HT1080 (cell line): Measurements from ENCODE around the gene OR6C76. TPM values are rescaled to one million over a fixed set of nuclear protein-coding genes. Genes with fewer than 3 reads are reported as not detected.
"Not testable (repeated sequence)": the region's sequence is repeated elsewhere in the genome, so short reads cannot be mapped to it uniquely, and the experiment has no call there.

Experiments used
- DNase-seq: peaks from one replicate; pipeline ENCODE4 v3.0.0-alpha.2; 2015; ENCODE audit warnings: low read depth
- polyA plus RNA-seq, 2 experiments: library from polyadenylated mRNA; depleted of rRNA; stranded (reverse); fragments of >200 nt; gene quantifications; 2 replicates each; pipeline ENCODE4 v1.2.3, GENCODE V29; 2015
- total RNA-seq: library from RNA; depleted of rRNA; stranded (reverse); fragments of >200 nt; shearing (Covaris generic); gene quantifications from 2 replicates; pipeline ENCODE4 v1.2.3, GENCODE V29; 2014; rRNA removed

Gene OR6C76
- total RNA-seq = not detected in 2 replicates
- not detected in 2 replicates for polyA plus RNA-seq (2015; cell fraction: cytosol; rRNA removed)
- polyA plus RNA-seq (2015; cell fraction: nucleus; rRNA removed) = not detected in 2 replicates

GRCh38 chr12:55425954-55426353, at the start of gene OR6C76:
Gene OR6C76, plus strand, starts transcription at chr12:55426254. Its CDS starts 0 bp downstream, at chr12:55426254.
- DNase-seq = no peak

DNA sequence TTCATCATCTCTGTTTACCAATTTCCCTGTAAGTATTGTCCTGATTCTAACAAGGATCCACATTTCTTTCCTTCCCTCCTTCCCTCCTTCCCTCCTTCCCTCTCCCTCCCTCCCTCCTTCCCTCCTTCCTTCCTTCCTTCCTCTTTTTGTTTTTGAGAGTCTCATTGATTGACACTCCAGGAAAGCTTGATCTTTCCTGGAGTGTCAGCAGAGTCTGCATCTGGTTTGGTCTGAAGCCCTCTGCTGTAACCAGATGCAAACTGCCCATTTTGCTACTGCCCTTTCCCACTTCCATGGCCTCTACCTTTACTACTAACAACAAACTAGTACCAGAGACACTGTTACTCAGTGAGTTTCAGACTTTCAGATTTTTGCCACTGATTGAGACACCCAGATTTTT, 40.2 kb upstream of the OR6C76 start:
- no peak for DNase-seq

DNA sequence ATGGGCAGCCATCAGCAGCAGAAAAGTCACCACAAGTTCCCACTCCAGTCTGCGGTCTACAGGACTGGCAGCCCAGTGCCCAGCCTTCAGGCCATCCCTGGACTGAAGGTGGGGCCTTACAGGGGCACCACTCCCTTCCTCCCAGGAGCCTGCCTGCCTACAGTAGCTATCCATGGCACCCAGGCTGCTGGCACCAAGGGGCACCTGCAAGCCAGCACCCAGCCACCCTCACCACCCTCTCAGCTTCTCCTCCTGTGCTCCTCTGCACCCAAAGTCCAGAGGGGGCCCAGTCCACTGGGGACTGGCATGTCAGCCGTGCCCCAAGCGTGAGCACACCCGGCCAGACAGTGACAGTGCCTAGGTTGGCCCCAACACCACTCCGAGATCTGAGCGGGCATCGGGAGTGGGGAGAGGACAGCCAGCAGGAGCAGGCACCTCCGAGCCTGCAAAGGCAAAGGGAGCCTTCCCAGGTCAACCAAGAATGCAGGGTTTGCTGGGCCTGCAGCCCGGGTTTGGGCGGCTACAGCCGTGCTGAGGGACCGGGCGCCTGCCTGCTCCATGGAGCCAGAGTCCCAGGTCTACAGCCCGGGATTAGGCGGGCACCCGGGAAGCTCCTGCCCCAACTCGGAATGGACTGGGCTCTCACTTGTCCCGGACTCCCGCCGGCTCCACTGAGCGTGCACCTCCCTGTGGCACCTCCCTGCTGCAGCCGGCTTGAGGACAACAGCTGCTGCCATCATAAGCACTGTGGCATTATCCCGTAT, 33.8 kb upstream of the OR6C76 start:
- DNase-seq = no peak

- no peak for DNase-seq
Measured at GRCh38 chr12:55396326-55396725, 29.7 kb upstream of the OR6C76 start.

- no peak for DNase-seq
Measured at GRCh38 chr12:55400229-55400628, 25.8 kb upstream of the OR6C76 start, which contains the start of gene OR6C65. Gene OR6C65, plus strand, starts transcription at chr12:55400529. Its CDS starts 0 bp downstream, at chr12:55400529.

DNA sequence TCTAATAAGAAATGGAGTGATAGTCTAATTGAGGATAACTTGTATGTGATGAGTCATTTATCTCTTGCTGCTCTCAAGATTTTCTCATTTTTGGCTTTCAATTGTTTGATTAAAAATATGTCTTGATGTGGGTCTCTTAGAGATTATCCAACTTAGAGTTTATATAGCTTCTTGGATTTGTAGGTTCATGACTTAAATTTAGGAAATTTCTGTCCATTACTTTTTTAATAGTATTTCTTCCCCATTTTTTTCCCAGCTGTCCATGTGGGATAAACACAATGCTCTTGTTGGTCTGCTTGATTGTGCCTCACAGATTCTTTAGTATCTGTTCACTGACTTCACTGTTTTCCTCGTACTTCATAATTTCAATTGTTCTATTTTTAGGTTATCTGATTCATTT, 18.2 kb upstream of the OR6C76 start:
- DNase-seq = no peak

GRCh38 chr12:55409133-55409532, 16.9 kb upstream of the OR6C76 start:
- not testable (repeated sequence) for DNase-seq

- DNase-seq = not testable (repeated sequence)
Measured at GRCh38 chr12:55412138-55412537, 13.9 kb upstream of the OR6C76 start.

- not testable (repeated sequence) for DNase-seq
Measured at GRCh38 chr12:55413498-55414388, 12.3 kb upstream of the OR6C76 start.

DNA sequence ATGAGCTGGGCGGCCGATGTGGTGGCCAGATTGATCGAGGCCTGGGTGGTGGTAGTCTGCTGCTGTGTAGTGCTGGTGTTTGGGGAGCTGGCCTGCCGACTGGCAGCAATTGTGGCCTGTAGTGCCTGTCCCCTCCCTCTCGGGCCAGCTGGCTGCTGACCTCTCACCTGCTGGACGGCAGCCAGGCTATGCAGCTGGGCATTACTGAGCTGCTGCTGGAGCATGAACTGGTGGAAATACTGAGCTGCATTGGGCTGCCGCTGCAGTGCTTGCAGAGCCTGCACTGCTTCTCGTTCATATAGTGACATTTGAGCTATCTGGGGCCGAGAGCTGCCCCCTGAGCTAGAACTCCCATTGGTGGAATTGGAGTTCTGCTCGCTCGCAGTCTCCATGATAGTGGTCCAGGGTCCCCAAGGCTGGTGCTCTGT, 11.6 kb upstream of the OR6C76 start:
- not testable (repeated sequence) for DNase-seq

DNA sequence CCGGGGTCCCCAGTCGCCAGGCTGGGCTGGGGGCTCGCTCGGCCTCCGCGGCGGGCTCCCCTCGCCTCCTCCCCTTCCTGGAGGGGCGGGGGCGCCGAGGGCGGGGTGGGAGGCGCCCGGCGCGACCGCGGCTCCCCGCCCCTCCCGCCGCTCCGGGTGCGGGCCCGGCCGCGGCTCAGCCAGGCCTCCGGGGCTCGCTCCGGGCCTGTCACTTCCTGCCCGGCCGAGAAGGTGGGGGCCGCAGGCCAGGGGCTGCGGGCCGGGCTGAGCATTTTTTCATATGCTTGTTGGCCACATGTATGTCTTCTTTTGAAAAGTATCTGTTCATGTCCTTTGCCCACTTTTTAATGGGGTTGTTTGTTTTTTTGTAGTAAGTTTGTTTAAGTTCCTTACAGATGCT, 11.2 kb upstream of the OR6C76 start:
- DNase-seq = not testable (repeated sequence)

DNA sequence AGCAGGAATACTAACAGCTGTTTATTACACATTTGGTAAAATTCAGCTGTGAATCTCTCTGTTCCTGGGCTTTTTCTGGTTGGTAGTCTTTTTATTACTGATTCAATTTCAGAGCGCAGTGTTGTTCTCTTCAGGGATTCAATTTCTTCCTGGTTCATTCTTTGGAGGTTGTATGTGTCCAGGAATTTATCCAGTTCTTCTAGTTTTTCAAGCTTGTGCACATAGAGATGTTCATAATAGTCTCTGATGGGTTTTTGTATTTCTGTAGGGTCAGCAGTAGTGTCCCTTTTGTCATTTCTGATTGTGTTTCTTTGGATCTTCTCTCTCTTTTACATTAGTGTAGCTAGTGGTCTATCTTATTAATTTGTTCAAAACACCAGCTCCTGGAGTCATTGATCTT, 9.1 kb upstream of the OR6C76 start:
- no peak for DNase-seq

- no peak for DNase-seq
Measured at GRCh38 chr12:55420307-55420962, 5.6 kb upstream of the OR6C76 start.

GRCh38 chr12:55428331-55429243, 2.5 kb downstream of the OR6C76 start:
- DNase-seq = no peak

DNA sequence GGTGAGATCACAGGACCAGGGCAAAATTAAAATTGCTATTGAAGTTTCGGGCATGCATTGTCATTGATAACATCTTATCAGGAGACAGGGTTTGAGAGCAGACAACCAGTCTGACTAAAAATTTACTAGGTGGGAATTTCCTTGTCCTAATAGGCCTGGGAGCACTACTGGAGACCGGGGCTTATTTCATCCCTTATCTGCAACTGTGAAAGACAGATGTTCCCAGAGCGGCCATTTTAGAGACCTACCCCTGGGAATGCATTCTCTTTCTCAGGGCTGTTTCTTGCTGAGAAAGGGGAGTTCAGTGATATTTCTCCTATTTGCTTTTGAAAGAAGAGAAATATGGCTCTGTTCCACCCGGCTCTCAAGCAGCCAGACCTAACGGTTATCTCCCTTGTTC, 15.2 kb downstream of the OR6C76 start:
- DNase-seq = not testable (repeated sequence)

GRCh38 chr12:55443776-55444175, 17.7 kb downstream of the OR6C76 start, which contains the start of gene OR6C2:
Gene OR6C2, plus strand, starts transcription at chr12:55444076. Its CDS starts 8,138 bp downstream, at chr12:55452214.
- DNase-seq = no peak

DNA sequence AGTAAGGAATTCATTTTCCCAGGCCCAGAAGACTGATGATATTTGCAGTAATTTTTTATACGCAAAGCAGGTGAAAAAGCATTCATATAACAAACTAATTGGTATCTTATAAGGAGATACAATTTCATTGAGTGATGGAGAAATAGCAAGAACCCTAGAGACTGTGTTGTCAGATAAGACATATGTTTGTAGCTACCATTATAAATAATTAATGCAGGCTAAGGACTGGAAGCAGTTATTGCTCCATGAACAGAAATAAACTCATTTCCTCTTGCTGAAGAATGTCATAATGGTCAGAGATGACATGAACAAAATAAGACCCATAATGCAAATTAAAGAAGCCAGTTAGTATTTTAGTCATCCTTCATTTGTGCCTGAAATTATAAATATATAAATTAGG, 19.3 kb downstream of the OR6C76 start:
- no peak for DNase-seq

DNA sequence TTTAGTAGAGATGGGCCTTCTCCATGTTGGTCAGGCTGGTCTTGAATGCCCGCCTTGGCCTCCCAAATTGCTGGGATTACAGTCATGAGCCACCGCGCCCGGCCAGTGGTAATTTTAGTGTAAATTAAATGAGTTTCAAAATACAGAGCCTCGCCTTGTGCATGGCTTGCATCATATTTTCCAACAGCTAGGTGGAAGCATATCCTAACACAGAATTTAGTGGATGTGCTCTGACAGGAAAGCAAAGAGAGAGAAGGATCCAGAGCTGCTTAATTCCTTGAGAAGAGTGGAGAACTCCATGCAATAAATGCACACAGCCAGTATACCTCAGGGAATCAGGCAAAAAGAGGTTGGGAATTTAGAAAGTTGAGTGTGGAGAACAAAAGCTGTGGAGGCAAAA, 20.3 kb downstream of the OR6C76 start:
- DNase-seq = no peak

DNA sequence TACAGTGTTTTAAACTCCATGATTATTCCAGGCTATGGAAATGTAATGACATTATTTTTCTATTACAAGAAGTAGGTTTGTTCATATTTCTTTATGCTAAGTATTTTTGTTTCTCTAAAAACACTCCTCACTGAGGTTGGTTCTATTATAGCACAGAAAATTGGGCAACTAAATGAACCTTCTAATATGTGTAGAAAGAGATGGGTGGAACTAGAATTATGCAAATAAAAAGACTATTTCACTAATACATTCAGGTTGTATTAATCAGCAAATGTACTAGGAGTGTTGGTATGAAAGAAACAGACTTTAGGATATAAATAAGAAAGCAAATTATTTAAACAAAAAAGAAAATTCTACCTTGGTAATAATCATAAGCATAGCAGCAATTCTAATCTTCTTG, 22.8 kb downstream of the OR6C76 start:
- no peak for DNase-seq

DNA sequence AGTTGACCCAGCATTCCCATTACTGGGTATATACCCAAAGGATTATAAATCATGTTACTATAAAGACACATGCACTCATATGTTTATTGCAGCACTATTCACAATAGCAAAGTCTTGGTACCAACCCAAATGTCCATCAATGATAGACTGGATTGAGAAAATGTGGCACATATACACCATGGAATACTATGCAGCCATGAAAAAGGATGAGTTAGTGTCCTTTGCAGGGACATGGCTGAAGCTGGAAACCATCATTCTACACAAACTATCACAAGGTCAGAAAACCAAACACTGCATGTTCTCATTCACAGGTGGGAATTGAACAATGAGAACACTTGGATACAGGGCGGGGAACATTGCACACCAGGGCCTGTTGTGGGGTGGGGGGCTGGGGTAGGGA, 38.9 kb downstream of the OR6C76 start:
- DNase-seq = not testable (repeated sequence)
